Stimulated activated CD4-positive, alpha-beta T cell treated with anti-CD3 and anti-CD28 coated beads, Interleukin-2, amount 100 ng/mL, for 48 hours (primary cell): ENCODE results near the gene NHLH1.
"Not testable (repeated sequence)": the region's sequence is repeated elsewhere in the genome, so short reads cannot be mapped to it uniquely, and the experiment has no call there.

Source experiments
- DNase-seq, 2 donors: peaks; one replicate each; pipeline ENCODE4 v3.0.0-alpha.2; 2020

The NHLH1 gene

DNA sequence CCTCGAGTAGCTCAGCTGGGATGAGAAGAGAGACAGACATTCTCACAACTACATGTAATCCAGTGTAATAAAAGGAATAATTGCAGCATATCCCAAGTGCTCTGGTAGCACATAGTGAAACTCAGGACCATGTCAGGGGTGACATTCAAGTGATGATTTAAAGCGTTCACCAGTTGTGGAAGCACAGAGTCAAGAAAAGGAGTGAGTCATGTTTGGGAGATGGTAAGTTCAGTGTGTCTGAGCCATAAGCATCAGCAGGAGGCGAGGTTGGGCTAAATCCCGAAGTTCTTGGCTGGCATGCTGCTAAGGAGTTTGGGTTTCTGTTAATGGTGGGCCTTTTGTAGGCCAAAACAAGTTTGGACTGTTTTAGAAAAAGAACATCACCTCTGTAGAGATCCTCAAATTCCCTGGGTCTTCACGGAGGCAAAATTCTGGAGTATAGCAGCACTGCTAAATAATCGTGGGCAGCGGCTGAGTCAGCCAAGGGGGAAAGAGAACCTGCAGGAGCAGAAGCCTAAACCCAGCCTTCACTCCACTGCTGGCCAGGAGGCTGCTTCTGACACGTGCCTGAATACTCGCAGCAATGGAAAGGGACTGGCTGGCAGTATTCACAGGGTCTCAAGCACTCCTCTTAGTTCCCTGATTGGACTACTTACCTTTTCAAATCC, 7.2 kb upstream of the NHLH1 start:
- no peak for DNase-seq

DNA sequence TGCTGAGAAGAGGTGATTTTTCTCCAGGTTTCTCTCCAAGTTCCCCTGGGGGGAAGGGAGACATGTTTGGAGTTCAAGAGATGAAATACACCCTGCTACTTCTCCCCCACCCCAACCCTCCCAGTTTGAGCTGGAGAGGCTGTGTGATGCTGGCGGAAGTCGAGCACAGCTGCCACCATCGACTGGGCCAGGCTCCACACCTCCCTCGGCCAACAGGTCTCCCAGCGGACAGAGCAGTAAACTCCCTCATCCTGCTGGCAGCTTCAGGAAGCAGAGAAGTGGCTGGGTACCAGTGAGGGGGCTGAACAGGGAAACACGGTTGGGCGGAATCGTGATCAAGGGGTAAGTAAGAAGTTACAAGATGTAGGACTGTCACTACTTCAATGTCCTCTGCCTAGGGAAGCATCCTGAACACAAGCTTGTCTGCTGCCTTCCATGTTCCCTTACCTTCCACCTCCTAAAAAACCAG, 6.6 kb upstream of the NHLH1 start:
- no peak for DNase-seq

DNA sequence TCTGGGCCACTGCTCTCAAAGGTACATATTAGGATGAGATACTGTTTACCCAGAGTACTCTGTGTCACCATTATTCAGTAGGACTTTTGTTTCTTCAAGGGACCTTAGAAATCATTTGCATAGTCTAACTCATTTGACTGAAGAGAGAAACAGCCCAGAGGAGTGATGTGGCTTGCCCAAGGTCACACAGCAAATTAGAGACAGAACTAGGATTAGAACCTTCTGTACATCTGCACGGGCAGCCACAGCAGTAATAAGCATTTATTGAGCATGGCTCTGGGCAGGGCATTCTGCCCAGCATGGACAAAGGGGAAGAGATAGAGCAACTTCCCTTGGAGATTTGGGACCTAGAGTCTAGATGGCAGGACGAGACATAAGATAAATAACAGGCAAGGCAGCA, 5.7 kb upstream of the NHLH1 start:
- DNase-seq, result no peak

DNA sequence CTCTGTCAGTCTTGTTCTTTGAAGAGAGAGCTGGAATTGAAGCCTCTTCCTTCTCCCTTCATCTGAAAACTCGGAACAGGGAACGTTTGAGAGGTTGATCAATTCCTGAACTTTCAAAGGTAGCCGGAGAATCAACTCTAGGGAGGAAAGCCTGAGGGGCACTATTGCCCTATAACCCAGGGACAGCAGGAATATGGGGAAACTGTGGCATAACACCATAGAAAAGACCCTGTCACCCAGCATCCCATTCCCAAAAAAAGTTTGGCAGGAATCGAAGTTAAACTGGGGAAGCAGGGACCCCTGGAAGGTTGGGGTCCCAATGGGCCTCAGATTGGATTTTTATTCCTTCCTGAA, 5.1 kb upstream of the NHLH1 start:
- DNase-seq, result no peak

DNA sequence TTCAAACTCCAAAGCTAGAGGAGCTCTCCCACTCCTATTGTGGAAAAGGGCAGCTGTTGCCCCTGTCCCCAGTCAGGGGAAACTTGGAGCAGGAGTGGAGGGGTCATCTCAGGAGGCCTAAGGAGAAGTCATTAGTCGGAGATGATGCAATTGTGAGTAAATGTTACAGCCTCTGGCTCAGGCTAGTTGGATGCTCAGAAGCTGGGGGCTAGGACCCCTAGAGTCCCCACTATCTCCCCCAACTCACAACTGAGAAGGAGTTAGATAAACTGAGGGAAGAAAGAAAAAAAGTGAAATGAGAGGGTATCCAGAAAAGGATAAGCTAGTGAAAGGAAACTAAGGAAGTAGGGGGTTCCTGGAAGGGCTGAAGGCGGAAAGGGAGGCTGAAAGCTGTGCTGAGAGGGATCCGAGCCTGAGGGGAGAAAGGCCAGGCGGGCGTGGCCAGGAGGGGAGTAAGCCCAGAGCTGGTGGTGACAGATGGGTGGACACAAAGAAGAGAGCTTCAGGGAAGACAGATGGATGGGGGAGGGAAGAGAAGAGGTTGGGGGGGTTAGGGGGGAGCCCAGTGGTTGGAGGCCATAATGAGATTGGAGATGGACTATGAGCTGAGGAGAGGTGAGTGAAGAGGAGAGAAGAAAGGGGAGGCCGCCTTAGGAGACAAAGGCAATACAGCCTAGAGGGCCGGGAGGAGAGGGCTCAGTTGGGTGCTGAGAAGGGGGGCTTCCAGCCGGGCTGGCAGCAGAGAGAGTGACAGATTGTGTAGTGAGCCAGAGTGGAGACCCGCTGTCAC, 4.5 kb upstream of the NHLH1 start:
- DNase-seq, result no peak

DNA sequence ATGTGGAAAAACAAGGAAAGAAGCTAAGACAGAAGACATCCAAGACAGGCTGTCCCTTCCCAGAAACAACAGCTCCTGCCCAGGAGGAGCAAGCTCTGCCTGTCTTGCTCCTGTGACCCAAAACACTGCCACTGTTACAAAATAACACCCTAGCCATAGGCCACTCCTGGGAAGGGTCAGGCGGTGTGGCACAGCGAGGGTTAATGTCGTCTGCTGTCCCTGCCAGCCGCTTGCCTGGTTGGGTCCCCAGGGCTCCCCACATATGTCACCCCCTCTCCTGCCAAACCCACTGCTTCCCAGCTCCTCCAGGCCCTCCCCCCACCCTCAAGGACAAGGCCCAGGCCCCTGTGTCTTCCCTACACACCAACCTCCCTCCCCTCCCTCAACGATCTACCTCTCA, 3.9 kb upstream of the NHLH1 start:
- no peak for DNase-seq

DNA sequence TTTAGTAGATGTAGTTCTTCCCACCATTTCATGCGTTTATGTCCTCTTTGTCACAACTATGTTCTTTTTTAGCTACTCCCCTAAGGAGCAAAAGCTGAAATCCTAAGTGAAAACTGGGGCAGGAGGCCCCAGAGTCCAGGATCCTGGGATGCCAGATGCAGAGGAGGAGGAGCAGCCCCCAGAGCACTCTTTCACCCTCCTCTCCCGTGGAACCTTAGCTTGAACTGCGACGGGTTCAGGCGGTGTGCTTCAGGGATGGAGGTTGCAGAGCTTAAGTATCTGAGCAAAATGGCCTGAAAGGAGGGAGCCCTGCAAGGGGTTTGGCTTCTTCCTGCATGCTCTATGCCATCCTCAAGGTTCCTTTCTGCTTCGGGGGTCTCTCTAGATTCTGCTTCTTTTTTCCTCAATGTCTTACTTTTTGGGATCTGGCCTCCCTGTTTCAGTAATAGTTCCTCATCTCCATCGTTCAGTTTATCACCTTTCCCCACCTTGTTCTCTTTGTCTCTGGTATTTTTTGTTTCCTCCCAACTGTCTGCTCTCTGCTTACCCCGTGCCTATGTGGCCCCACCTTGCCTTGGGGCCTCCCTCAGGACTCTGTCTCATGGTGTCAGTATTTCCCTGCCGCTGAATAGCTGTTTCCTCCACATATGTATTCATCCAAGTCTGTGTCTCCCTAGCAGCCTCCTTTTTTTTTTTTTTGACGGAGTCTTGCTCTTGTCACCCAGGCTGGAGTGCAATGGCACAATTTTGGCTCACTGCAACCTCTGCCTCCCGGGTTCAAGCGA, 2.7 kb upstream of the NHLH1 start:
- no peak for DNase-seq

DNA sequence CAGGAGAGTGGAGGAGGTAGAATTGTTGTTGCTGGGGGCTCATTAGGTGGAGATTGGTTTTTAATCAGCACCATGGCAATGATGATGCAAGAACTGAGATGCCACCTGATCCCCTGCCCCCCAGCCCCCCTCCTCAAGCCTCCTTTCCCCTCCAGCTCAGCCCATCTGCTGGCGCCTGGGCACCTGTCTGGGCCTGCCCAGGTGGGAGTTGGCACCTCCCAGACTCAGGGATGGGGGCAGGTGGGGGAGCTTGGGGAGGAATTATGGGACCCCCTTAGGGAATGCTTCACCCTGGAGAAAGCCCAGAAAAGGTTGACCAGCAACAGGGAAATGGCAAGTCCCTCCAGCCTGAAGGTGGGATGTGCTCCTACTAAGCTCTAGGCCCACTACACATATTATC, 1.5 kb upstream of the NHLH1 start:
- DNase-seq, result no peak

DNA sequence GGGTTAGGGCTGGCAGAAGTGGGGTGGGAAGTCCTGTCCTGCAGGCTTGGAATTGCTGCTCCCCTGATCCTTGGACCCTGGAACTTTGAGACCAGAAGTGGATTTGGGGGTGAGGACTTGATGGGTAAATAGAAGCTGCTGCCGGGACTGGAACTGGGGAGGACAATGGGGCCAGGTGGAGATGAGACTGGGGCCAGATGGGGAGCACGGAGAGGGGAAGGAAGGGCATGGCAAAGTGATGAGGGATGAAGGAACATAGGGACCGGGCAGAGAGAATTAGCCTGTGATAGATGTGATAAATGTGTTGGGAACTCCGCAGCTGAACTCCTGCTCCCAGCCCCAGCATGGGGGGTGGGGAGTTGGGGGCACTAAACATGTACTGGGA, 637 bp downstream of the NHLH1 start:
- DNase-seq, result no peak

DNA sequence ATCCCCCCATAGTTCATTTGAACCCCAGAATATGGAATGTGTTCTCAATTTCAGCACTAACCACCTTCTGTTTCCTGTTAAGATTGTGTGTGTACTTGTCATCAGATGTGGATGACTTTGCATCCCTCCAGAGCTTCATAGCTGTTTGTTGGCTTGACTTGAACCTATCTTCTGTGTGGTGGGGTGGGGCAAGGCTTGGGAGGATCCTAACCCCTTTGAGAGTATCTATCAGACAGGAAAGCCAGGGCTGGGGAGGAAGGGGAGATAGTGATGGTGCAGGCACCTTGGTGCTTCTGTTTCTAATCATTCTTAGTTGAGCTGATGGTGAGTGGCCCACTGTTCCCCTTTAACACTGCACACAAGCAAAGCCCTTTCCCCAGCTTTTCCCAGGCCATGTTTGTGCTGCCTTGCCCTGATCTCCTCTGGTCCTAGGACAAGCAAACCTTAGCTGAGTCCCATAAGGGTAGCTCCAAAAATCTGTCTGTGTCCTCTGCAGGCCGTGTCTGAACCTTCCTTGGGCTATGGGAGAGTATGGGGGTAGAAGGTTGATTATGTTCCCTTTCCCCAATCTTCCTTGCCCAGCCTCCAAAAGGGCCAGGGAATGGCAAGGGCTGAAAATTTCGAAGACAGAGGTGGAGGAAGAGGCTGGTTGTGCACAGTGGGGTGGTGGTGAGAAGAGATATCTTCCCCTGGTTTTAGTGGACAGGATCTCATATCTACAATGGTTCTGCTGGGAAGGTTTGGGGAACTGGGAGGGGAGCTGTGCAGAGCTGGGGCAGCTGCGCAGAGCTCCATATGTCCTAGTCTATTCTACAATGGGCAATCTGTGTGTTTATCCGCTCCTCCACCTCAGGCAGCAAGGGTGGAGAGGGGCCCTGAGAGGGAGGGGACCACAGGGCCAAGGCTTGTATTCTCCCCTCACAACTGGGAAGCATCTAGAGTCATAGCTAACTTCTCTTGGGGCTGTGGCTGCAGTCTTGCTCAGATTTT, 1.4 kb downstream of the NHLH1 start:
- no peak for DNase-seq

DNA sequence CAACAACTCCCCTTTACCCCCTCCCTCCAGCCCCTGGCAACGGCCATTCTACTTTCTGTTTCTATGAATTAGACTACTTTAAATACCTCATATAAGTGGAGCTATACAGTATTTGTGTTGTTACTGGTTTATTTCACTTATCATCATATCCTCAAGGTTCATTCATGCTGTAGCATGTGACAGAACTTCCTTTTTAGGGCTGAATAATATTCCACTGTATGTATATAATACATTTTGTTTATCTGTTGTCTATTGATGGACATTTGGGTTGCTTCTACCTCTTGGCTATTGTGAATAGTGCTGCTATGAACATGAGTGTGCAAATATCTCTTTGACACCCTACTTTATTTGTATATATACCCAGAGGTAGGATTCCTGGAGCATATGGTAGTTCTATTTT, 2.2 kb downstream of the NHLH1 start:
- no peak for DNase-seq

DNA sequence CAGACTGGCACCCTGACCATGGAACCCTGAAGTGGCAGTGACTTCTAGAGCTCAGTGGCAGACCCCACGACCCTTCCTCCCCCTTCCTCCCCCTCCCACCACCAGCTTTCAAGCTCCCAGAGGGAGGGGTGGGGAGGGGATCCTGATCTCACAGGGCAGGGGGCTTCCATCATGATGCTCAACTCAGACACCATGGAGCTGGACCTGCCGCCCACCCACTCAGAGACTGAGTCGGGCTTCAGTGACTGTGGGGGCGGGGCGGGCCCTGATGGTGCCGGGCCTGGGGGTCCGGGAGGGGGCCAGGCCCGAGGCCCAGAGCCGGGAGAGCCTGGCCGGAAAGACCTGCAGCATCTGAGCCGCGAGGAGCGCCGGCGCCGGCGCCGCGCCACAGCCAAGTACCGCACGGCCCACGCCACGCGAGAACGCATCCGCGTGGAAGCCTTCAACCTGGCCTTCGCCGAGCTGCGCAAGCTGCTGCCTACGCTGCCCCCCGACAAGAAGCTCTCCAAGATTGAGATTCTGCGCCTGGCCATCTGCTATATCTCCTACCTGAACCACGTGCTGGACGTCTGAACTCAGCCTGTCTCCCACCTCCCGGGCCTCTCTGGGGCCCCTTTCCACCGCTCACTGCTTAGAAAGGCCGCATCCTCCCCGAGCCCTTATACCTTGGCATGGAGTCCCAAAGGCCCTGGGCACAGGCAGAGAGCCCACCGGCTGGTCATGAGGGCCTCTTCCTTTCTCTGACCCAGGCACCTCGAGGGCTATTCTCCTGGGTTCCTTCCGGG, 3.9 kb downstream of the NHLH1 start:
- DNase-seq, result no peak

DNA sequence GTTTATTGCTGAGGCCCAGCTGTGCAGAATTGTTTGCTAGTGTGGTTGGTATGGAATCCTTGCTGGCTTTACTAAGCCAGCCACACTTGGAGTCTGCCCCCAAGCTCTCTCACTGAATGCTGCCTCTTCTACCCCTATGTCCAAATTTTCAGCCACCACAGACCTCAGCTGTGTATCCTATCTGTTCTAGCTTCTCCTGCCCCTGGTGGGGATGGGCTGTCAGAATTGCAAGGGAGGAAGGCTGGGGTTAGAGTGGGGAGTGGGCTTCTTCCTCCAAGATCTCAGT, 4.4 kb downstream of the NHLH1 start:
- no peak for DNase-seq

DNA sequence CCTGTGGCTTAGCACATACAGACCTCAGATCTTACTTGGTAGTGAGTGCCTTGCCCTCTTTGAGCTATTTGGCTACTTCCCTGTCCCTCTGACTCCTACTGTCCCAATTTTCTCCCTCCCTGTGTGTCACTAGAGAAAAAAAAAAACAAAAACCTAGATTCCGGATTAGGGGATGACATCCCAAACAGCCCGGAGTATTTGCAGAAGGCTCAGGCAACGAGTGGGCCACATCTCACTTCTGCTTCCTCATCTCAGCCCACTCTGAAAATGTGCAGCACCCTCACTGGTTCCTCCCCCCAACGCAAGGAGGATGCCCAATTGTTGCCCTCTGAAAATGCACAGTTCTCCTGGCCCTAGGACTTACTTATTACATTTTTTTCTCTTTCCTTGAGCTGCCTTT, 4.9 kb downstream of the NHLH1 start:
- DNase-seq, result no peak

DNA sequence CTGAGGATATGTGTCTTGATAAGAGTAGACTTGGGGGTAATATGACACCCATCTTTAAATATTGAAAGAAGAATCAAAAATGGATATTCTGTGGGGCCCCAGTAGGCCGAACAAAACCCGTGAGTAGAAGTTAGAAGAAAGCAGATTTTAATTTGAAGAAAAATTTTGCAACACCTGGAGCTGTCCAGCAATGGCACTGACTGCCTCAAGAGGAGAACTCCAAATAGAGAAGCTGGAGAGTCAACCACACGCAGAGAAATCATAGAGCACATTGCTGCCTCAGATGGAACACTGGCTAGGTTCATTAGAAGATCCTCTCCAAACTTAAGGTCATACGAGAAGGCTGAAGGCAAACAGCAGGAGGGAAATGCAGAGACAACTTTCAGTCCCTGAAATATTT, 6.8 kb downstream of the NHLH1 start:
- DNase-seq, result no peak

DNA sequence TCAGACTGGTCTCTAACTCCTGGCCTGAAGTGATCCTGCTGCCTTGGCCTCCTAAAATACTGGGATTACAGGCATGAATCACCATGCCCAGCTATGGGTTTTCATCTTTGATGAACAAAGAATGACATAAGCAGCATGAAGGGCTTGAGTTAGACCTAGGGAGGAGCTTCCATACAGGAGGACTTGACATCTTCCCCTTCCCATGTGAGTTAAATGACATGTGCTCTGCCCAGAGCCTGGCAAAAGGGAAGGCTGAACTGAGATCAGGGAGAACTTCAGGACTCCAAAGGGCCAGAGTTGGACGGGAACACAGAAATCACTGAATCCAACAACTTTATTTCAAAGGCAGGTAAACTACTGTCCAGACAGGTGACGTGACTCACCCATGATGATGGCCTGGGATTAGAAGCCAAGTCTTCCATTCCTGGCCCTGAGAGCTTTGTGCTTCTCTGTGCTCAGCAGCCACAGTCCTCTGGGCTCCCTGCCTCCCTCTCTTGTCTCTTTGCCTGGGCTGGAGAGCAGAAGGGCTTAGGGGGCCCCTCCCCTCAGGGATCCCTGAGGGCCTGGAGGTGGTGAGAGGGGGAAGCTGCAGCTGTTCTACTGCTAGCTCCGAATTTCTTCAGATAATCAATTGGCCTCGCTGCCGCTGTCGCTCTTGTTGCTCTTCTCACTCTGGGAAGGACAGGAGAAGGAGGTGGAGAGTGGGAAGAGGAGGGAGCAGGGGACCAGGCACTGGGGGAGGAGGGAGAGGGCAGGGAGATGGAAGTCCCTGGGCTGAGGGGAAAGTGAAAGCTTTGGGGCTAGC, 7.6 kb downstream of the NHLH1 start:
- DNase-seq, result no peak

DNA sequence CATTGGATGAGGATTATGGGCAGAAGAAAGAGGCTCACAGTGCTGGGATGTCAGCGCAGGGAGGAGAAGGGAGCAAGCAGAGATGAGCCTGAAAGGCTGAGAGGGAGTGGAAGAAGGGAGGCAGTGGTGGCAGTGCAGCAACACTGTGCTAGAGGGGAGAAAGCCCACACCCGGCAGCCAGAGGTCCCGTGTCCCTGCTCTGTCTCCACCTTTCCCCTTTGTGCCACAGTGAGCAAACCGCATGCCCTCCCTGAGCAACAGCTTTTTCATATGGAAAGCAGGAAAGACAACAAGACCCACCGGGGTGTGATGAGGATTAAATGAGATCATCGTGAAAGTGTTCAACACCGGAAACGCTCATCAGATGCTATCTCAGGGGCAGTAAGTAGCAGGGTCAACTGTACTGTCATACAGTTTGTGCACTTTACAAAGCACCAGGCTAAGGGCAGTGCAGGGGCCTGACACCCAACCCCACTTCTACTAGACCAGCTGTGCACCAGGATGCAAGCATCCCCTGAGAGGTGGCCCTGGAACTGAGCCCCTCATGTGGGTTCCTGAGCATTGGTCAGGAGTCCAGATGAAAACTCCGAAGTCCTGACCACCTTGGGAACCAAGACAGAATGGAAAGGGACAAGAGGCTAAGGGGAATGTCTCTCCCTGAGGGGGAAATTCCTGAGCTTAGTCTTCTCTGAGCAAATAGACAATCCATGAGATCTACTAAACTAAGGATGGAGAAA, 9.1 kb downstream of the NHLH1 start:
- peak in 1 of 2 donors; percentile 10 for DNase-seq

DNA sequence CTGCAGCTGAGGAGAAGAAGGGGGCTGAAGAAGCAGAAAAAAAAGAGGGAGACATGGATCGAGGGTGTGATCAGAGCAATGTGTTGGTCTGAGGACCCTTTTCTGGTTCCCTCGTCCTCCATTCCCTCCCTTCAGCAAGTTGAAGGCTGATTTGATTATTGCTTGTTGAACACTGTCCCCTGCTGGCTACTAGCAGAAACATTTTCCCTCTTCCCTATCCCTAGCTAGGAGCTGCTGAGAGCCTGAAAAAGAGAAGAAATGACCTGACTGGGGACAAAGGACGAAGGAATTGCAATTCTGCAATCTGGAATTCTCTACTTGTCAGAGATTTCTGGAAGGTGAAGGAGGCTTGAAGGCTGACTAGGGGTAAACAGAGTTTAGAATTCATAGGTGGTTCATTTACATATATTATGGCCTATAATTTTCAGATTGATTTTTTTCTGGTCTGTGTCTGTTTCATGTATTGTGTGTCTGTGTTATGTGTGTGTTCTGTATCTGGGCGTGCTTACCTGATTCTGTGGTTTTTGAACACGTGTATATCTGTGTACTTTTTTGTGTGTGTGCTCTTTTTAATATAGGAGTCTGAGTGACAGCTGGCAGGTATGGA, 9.8 kb downstream of the NHLH1 start:
- peak in 1 of 2 donors; percentile 16 for DNase-seq

DNA sequence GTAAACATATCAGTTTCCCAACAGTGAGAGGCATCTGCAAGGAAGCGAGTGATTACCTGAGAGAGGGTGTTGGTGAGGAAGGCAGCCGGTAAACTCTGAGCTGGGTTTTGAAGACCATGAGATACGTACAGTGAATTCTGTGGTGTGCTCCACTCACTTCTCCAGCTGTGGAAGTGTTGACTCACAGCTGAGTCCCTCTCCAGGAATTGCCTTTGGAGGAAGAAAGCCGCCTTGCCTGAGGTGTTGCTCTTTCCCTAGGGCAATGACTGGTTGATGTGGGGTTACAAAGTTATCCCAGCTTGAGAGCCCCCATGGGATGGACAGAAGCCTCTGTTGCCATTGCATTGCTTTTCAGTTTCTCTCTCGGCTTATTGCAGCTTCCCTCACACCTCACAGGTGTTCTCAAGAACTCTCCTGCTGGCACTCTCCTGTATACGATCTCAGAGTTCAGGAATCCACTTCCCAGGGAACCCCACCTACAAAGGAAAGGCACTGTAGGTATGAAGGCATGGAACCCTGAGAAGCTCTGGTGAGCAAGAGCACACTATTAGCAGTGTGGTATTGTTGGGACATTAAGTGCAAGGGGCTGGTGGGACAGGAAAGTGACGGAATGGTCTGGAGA, 10.8 kb downstream of the NHLH1 start:
- no peak for DNase-seq

DNA sequence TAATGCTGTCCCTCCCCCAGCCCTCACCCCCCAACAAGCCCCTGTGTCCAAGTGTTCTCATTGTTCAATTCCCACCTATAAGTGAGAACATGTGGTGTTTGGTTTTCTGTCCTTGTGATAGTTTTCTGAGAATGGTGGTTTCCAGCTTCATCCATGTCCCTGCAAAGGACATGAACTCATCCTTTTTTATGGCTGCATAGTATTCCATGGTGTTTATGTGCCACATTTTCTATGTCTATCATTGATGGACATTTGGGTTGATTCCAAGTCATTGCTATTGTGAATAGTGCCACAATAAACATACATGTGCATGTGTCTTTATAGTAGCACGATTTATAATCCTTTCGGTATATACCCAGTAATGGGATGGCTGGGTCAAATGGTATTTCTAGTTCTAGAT, 17.9 kb downstream of the NHLH1 start:
- not testable (repeated sequence) for DNase-seq
